ENCODE measurements around the gene LIMS3. TPM values are rescaled to one million over a fixed set of nuclear protein-coding genes. Genes with fewer than 3 reads are reported as not detected.
"Not testable (repeated sequence)": the region's sequence is repeated elsewhere in the genome, so short reads cannot be mapped to it uniquely, and the experiment has no call there.

The LIMS3 gene
- total RNA-seq, 2 experiments from 2014 or later, result 0.42 TPM; not detected in 1

DNA sequence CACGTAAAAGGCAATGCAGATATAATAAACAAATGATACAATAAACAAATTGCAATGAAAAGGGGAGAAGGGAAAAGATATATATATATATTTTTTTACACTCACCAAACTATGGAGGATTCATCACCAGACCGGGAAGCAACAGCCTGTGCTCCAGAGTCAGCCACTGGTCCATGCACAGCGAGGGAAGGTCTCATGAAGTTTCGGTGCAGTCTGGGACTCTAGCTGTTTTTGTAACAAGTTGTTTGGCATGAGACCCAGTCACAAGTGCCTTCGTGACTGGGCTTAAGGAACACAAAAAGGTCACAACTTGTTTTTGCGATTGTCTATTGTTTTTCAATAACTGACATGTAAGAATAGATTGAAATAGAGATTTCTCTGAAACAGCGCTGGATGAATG is 4.8 kb upstream of the LIMS3 start:
- H3K4me1 ChIP-seq (ENCODE audit: insufficient read depth, low read length); H3K4me3 ChIP-seq (ENCODE audit: low read length); DNase-seq; H3K27me3 ChIP-seq (ENCODE audit: control insufficient read depth in 1 of 2, insufficient read depth in 2 of 2, low read length in 2 of 2); CTCF ChIA-PET; intact Hi-C loops (cut with DNase I, micrococcal nuclease); ATAC-seq (ENCODE audit: poor library complexity); H3K36me3 Mint-ChIP-seq (ENCODE audit: low read depth); H3K4me3 Mint-ChIP-seq; H3K4me1 Mint-ChIP-seq (ENCODE audit: low read depth); H3K27ac ChIP-seq (ENCODE audit: low read depth in 1 of 2, low read length in 2 of 2); POLR2A ChIA-PET; H3K9me3 ChIP-seq (ENCODE audit: control insufficient read depth in 1 of 2, insufficient read depth in 1 of 2, low read length in 2 of 2); H3K27me3 Mint-ChIP-seq; H3K9me3 Mint-ChIP-seq; H3K27ac Mint-ChIP-seq; H3K36me3 ChIP-seq (ENCODE audit: insufficient read depth, low read length): not testable (repeated sequence)

DNA sequence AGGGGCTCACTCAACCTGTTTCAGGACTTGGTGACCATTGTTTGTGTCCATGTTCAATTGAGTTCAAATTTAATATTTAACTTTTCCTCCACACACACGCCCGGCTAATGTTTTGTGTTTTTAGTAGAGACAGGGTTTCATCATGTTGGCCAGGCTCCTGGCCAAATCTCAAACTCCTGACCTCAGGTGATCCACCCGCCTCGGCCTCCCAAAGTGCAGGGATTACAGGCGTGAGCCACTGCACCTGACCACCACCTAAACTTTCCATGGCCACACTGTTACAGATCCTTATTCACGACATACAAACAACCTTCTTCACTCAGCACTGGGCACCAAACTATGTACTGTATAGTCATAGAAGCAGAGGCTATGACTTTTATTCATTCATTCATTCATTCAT is 4.3 kb upstream of the LIMS3 start:
- H3K4me1 ChIP-seq (ENCODE audit: insufficient read depth, low read length); H3K4me3 Mint-ChIP-seq; POLR2A ChIA-PET; H3K36me3 Mint-ChIP-seq (ENCODE audit: low read depth); DNase-seq; ATAC-seq (ENCODE audit: poor library complexity); intact Hi-C loops (cut with DNase I, micrococcal nuclease); H3K27me3 ChIP-seq (ENCODE audit: control insufficient read depth in 1 of 2, insufficient read depth in 2 of 2, low read length in 2 of 2); H3K4me1 Mint-ChIP-seq (ENCODE audit: low read depth); CTCF ChIA-PET; H3K27ac ChIP-seq (ENCODE audit: low read depth in 1 of 2, low read length in 2 of 2); H3K27me3 Mint-ChIP-seq; H3K27ac Mint-ChIP-seq; H3K9me3 ChIP-seq (ENCODE audit: control insufficient read depth in 1 of 2, insufficient read depth in 1 of 2, low read length in 2 of 2); H3K9me3 Mint-ChIP-seq; H3K36me3 ChIP-seq (ENCODE audit: insufficient read depth, low read length); H3K4me3 ChIP-seq (ENCODE audit: low read length): not testable (repeated sequence)

DNA sequence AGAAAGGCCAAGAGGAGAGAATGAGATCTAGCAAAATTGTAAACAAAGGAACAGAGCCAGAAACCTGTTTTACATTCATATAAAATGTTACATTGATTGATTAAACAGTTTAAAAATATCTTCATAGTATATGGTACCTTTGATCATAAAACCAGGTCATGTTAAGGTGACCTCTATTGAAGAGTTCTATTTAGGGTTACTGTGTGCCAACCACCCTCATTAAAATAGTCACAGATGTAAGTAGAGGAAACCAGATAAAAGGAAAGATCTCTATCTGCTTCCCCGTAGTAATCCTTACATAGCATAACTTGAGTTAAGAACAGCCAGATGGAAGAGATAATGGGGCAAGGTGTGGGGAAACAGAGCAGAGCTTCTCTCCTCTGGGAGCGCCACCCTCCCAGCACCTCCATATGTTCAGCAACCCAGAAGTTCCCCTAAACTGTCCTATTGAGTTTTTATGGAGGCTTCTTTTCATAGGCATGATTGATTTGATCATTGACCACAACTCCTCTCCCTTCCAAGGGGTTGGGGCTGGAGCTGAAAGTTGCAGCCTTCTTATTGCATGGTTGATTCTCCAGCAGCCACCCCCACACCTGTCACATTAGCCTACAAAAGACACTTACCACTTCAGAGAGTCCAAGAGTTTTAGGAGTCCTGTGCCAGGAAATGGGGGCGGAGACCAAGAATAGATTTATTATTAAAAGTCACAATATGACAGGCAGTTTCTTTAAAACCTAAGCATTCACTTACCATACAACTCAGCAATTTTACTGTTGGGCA is 3.2 kb upstream of the LIMS3 start:
- H3K4me1 ChIP-seq (ENCODE audit: insufficient read depth, low read length); H3K9me3 ChIP-seq (ENCODE audit: control insufficient read depth in 1 of 2, insufficient read depth in 1 of 2, low read length in 2 of 2); H3K4me3 ChIP-seq (ENCODE audit: low read length); H3K36me3 Mint-ChIP-seq (ENCODE audit: low read depth); POLR2A ChIA-PET; H3K4me1 Mint-ChIP-seq (ENCODE audit: low read depth); H3K9me3 Mint-ChIP-seq; DNase-seq; H3K27me3 ChIP-seq (ENCODE audit: control insufficient read depth in 1 of 2, insufficient read depth in 2 of 2, low read length in 2 of 2); H3K4me3 Mint-ChIP-seq; H3K27me3 Mint-ChIP-seq; CTCF ChIA-PET; intact Hi-C loops (cut with DNase I, micrococcal nuclease); H3K36me3 ChIP-seq (ENCODE audit: insufficient read depth, low read length); H3K27ac ChIP-seq (ENCODE audit: low read depth in 1 of 2, low read length in 2 of 2); H3K27ac Mint-ChIP-seq: not testable (repeated sequence)
- ATAC-seq (ENCODE audit: poor library complexity), result peak; percentile 52

DNA sequence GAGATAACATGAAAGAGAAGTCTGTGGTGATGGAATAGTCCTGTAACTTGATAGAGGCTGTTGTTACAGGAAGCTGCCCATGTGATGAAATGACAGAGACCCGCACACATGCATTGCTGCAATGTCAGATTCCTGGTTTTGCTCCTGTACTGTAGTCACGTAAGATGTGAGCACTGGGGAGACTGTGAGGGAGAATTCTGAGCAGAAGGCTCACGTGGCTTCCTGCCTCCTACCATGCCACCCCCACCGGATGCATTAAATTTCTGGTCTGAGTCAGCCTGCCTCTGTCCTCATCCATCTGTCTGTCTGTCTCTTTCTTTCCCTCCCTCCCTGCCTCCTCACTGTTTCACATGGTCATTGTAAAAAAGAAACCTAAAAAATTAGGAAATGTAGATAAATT is 2.3 kb upstream of the LIMS3 start:
- intact Hi-C loops (cut with DNase I, micrococcal nuclease); H3K36me3 Mint-ChIP-seq (ENCODE audit: low read depth); H3K4me3 ChIP-seq (ENCODE audit: low read length); H3K9me3 Mint-ChIP-seq; H3K36me3 ChIP-seq (ENCODE audit: insufficient read depth, low read length); H3K4me3 Mint-ChIP-seq; DNase-seq; H3K27me3 ChIP-seq (ENCODE audit: control insufficient read depth in 1 of 2, insufficient read depth in 2 of 2, low read length in 2 of 2); H3K27me3 Mint-ChIP-seq; POLR2A ChIA-PET; CTCF ChIA-PET; H3K4me1 Mint-ChIP-seq (ENCODE audit: low read depth); H3K27ac ChIP-seq (ENCODE audit: low read depth in 1 of 2, low read length in 2 of 2); H3K4me1 ChIP-seq (ENCODE audit: insufficient read depth, low read length); H3K9me3 ChIP-seq (ENCODE audit: control insufficient read depth in 1 of 2, insufficient read depth in 1 of 2, low read length in 2 of 2); H3K27ac Mint-ChIP-seq: not testable (repeated sequence)
- ATAC-seq (ENCODE audit: poor library complexity), result peak; percentile 92

DNA sequence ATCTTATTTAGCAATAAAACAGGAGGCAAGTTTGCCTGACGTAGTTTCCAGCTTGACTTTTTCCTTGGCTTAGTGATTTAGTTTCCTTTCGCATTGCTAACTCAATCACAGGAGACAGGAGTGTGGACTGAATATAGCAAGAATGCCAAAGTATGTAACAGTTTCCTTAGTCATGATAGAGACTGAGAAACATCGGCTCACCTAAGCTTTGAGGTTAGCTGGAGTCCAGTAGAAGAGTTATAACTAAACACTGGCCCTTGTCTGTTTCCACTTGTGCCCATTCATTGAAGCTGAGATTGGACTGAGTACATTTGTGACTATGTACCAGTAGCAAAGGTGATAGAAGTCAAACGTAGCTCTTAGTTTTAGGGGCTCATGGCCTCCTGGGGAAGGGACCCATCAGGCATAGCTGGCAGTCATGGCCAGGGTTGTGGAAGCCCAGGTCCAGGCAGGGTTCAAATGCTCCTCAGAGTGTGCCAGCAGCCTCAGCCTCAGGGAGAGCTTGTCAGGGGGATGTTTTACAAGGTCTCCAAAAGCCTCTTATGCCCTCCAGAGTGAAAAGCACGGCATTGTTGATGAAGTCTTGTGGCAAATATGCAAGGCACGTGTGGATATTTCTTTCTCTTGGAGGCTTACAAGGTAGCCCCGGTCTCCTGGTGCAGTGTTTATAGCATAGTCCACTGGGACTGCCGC is 573 bp upstream of the LIMS3 start:
- H3K27me3 Mint-ChIP-seq; H3K4me3 ChIP-seq (ENCODE audit: low read length); H3K36me3 Mint-ChIP-seq (ENCODE audit: low read depth); H3K4me1 Mint-ChIP-seq (ENCODE audit: low read depth); CTCF ChIA-PET; H3K27ac Mint-ChIP-seq; H3K4me1 ChIP-seq (ENCODE audit: insufficient read depth, low read length); H3K27me3 ChIP-seq (ENCODE audit: control insufficient read depth in 1 of 2, insufficient read depth in 2 of 2, low read length in 2 of 2); POLR2A ChIA-PET; H3K9me3 Mint-ChIP-seq; H3K9me3 ChIP-seq (ENCODE audit: control insufficient read depth in 1 of 2, insufficient read depth in 1 of 2, low read length in 2 of 2); DNase-seq; H3K27ac ChIP-seq (ENCODE audit: low read depth in 1 of 2, low read length in 2 of 2); ATAC-seq (ENCODE audit: poor library complexity); H3K36me3 ChIP-seq (ENCODE audit: insufficient read depth, low read length); H3K4me3 Mint-ChIP-seq; intact Hi-C loops (cut with DNase I, micrococcal nuclease): not testable (repeated sequence)

DNA sequence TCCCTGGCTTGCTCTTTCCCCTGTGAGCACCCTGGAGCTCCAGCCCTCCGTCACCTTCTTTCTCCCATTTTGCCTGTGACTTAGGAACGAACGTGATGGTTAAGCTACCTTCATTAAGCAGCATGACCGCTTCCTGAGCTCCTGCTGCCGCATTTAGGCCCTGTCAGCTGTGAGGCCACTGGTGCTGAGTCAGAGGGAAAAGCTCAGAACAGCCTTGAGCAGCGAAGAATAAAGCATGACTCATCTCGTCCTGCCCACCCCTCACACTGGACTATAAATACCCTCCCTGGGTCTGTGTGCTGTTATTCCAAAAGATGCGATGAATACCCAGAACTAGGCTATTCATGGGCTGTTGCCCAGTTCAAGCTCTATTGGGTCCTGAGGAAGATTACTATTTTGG is 7.3 kb downstream of the LIMS3 start:
- H3K27me3 ChIP-seq (ENCODE audit: control insufficient read depth in 1 of 2, insufficient read depth in 2 of 2, low read length in 2 of 2); H3K9me3 ChIP-seq (ENCODE audit: control insufficient read depth in 1 of 2, insufficient read depth in 1 of 2, low read length in 2 of 2); H3K36me3 Mint-ChIP-seq (ENCODE audit: low read depth); POLR2A ChIA-PET; H3K27ac Mint-ChIP-seq; H3K4me3 ChIP-seq (ENCODE audit: low read length); H3K36me3 ChIP-seq (ENCODE audit: insufficient read depth, low read length); H3K9me3 Mint-ChIP-seq; H3K4me3 Mint-ChIP-seq; DNase-seq; CTCF ChIA-PET; H3K4me1 Mint-ChIP-seq (ENCODE audit: low read depth); H3K4me1 ChIP-seq (ENCODE audit: insufficient read depth, low read length); intact Hi-C loops (cut with DNase I, micrococcal nuclease); ATAC-seq (ENCODE audit: poor library complexity); H3K27ac ChIP-seq (ENCODE audit: low read depth in 1 of 2, low read length in 2 of 2); H3K27me3 Mint-ChIP-seq: not testable (repeated sequence)

DNA sequence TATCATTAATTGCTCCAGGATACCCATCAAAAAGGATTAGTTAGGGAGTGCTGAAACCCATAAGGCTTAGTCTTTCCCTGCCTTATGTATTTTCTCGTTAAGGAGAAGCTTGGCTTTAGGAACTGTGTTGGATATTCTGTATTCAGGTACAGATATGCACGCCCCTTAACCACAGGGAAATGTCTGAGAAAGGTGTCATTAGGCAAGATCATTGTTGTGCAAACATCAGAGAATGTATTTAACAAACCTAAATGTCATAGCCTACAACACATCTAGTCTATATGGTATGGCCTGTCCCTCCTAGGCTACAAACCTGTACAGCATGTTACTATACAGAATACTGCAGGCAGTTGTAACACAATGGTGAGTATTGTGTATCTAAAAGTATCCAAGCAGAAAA is 10.1 kb downstream of the LIMS3 start:
- H3K9me3 ChIP-seq (ENCODE audit: control insufficient read depth in 1 of 2, insufficient read depth in 1 of 2, low read length in 2 of 2); DNase-seq; H3K9me3 Mint-ChIP-seq; H3K36me3 Mint-ChIP-seq (ENCODE audit: low read depth); ATAC-seq (ENCODE audit: poor library complexity); H3K27me3 Mint-ChIP-seq; H3K4me3 Mint-ChIP-seq; H3K4me1 Mint-ChIP-seq (ENCODE audit: low read depth); H3K27ac ChIP-seq (ENCODE audit: low read depth in 1 of 2, low read length in 2 of 2); H3K4me3 ChIP-seq (ENCODE audit: low read length); H3K36me3 ChIP-seq (ENCODE audit: insufficient read depth, low read length); POLR2A ChIA-PET; H3K27ac Mint-ChIP-seq; CTCF ChIA-PET; intact Hi-C loops (cut with DNase I, micrococcal nuclease); H3K27me3 ChIP-seq (ENCODE audit: control insufficient read depth in 1 of 2, insufficient read depth in 2 of 2, low read length in 2 of 2); H3K4me1 ChIP-seq (ENCODE audit: insufficient read depth, low read length): not testable (repeated sequence)

All from CD4-positive, alpha-beta T cell (primary cell).